Body of pancreas (tissue), 4 donors: Measurements from ENCODE around the gene COMMD3.

Source experiments
- CTCF ChIP-seq, 7 experiments: fragments of 450-650 bp in 4 of 7; fragments of 200-600 bp in 3 of 7; sonication (generic) in 3 of 7; IDR thresholded peaks; one replicate each; pipeline ENCODE4 v1.5.1; 2016 to 2019; ENCODE audit warnings: antibody characterized with exemption in 7 of 7
- POLR2A ChIP-seq, 3 donors: fragments of 450-650 bp; IDR thresholded peaks; one replicate each; pipeline ENCODE4 v1.6.1; 2016; ENCODE audit warnings: antibody characterized with exemption in 3 of 3, mild to moderate bottlenecking in 2 of 3

- TF ChIP-seq CTCF (IDR thresholded peaks at IDR 0.05) = no peak
- no peak for TF ChIP-seq POLR2A (IDR thresholded peaks at IDR 0.05)
Measured at GRCh38 chr10:22301193-22301592, 15.0 kb upstream of the COMMD3 start.
